GM12891 (cell line): Measurements from ENCODE around the gene HIRA.

Source experiments
- DNase-seq: peaks from one replicate; pipeline ENCODE4 v3.0.0; 2011; ENCODE audit warnings: low spot score; ENCODE audit not compliant: insufficient read length
- FAIRE-seq: peaks from 2 replicates; lab custom pipeline; 2011; peaks lifted over from hg19 to GRCh38; lab: Jason Lieb, UNC
- PAX5 ChIP-seq: IDR thresholded peaks from 2 replicates; pipeline ENCODE4 v1.6.1; 2011; ENCODE audit warnings: low read length, moderate library complexity, mild to moderate bottlenecking; ENCODE audit not compliant: insufficient read depth, severe bottlenecking
- POLR2A ChIP-seq: IDR thresholded peaks from 2 replicates; pipeline ENCODE4 v1.6.1; 2011; ENCODE audit warnings: low read depth, low read length, control low read depth
- POLR2AphosphoS5 ChIP-seq: IDR thresholded peaks from 2 replicates; pipeline ENCODE4 v1.6.1; 2011; ENCODE audit warnings: low read depth, low read length, control low read depth
- POU2F2 ChIP-seq: IDR thresholded peaks from 2 replicates; pipeline ENCODE4 v1.6.1; 2011; ENCODE audit warnings: low read depth, mild to moderate bottlenecking, control low read depth, low read length, moderate library complexity
- SPI1 ChIP-seq: IDR thresholded peaks from 2 replicates; pipeline ENCODE4 v1.6.1; 2011; ENCODE audit warnings: low read depth, low read length, control low read depth
- TAF1 ChIP-seq: IDR thresholded peaks from 2 replicates; pipeline ENCODE4 v1.6.1; 2011; ENCODE audit warnings: low read depth, low read length, control low read depth

The HIRA gene

GRCh38 chr22:19463491-19464469 lies 32.2 kb upstream of the HIRA start:
- TF ChIP-seq SPI1, result no peak
- no peak for TF ChIP-seq PAX5
- TF ChIP-seq TAF1, result no peak
- no peak for TF ChIP-seq POLR2AphosphoS5
- no peak for TF ChIP-seq POLR2A
- no peak for TF ChIP-seq POU2F2
- FAIRE-seq (no peak), DNase-seq (no peak)

GRCh38 chr22:19463008-19463407 lies 31.5 kb upstream of the HIRA start:
- FAIRE-seq, result no peak
- no peak for DNase-seq
- TF ChIP-seq SPI1 (no peak), POLR2A (no peak), POU2F2 (no peak), POLR2AphosphoS5 (no peak), PAX5 (no peak), TAF1 (no peak)

- no peak for TF ChIP-seq TAF1
- no peak for TF ChIP-seq SPI1
- TF ChIP-seq POLR2A, result no peak
- TF ChIP-seq POLR2AphosphoS5, result no peak
- no peak for TF ChIP-seq POU2F2
- TF ChIP-seq PAX5, result no peak
- FAIRE-seq (no peak), DNase-seq (no peak)
These were observed 30.0 kb upstream of the HIRA start for GRCh38 chr22:19461506-19461905.

GRCh38 chr22:19460036-19460435 lies 28.5 kb upstream of the HIRA start:
- TF ChIP-seq POU2F2, result no peak
- TF ChIP-seq TAF1, result no peak
- TF ChIP-seq POLR2AphosphoS5, result no peak
- TF ChIP-seq PAX5, result no peak
- no peak for TF ChIP-seq POLR2A
- no peak for TF ChIP-seq SPI1
- FAIRE-seq (no peak), DNase-seq (no peak)

- FAIRE-seq, result no peak
- TF ChIP-seq POLR2A (no peak), POLR2AphosphoS5 (no peak), SPI1 (no peak), POU2F2 (no peak), PAX5 (no peak), TAF1 (no peak)
- DNase-seq, result no peak
These were observed 26.4 kb upstream of the HIRA start for GRCh38 chr22:19457828-19458428.

- FAIRE-seq (no peak), DNase-seq (no peak)
- TF ChIP-seq PAX5 (no peak), SPI1 (no peak), POU2F2 (no peak), TAF1 (no peak), POLR2A (no peak), POLR2AphosphoS5 (no peak)
These were observed 25.0 kb upstream of the HIRA start for GRCh38 chr22:19456541-19456940.

GRCh38 chr22:19455585-19456370 lies 24.2 kb upstream of the HIRA start:
- TF ChIP-seq POU2F2 (no peak), POLR2A (no peak), SPI1 (no peak)
- no peak for DNase-seq

GRCh38 chr22:19455033-19455432 lies 23.5 kb upstream of the HIRA start:
- TF ChIP-seq SPI1 (no peak), TAF1 (no peak)
- FAIRE-seq, result no peak
- no peak for DNase-seq

More at GRCh38 chr22:19455585-19456370, 24.2 kb upstream of the HIRA start:
- FAIRE-seq, result no peak

- no peak for DNase-seq
- TF ChIP-seq PAX5 (no peak), POLR2A (no peak), POU2F2 (no peak), TAF1 (no peak), POLR2AphosphoS5 (no peak), SPI1 (no peak)
- FAIRE-seq, result no peak
These were observed 22.6 kb upstream of the HIRA start for GRCh38 chr22:19454156-19454555.

GRCh38 chr22:19453718-19454117 lies 22.2 kb upstream of the HIRA start:
- FAIRE-seq, result no peak
- no peak for TF ChIP-seq POLR2A
- no peak for TF ChIP-seq SPI1
- TF ChIP-seq PAX5, result no peak
- TF ChIP-seq POU2F2, result no peak
- TF ChIP-seq POLR2AphosphoS5, result no peak
- no peak for TF ChIP-seq TAF1
- no peak for DNase-seq
